Subcutaneous abdominal adipose tissue (tissue), 5 donors: Measurements from ENCODE around the gene DEGS1.

Source experiments
- H3K27ac ChIP-seq: one replicate; pipeline ENCODE4 v1.7.0; 2013; ENCODE audit warnings: low read depth, mild to moderate bottlenecking, inconsistent platforms, low read length, moderate library complexity
- H3K27me3 ChIP-seq, 5 donors: one replicate each; pipeline ENCODE4 v1.7.0; 2013; ENCODE audit warnings: low read length in 5 of 5, inconsistent platforms in 1 of 5; ENCODE audit not compliant: control insufficient read depth in 5 of 5, insufficient read depth in 4 of 5
- H3K36me3 ChIP-seq, 5 donors: one replicate each; pipeline ENCODE4 v1.7.0; 2013; ENCODE audit warnings: low read length in 5 of 5; ENCODE audit not compliant: control insufficient read depth in 5 of 5, insufficient read depth in 5 of 5
- H3K4me1 ChIP-seq, 5 donors: one replicate each; pipeline ENCODE4 v1.7.0; 2013; ENCODE audit warnings: low read length in 5 of 5, mild to moderate bottlenecking in 3 of 5, moderate library complexity in 1 of 5; ENCODE audit not compliant: control insufficient read depth in 5 of 5, insufficient read depth in 5 of 5
- H3K4me3 ChIP-seq, 5 donors: one replicate each; pipeline ENCODE4 v1.7.0; 2013; ENCODE audit warnings: low read length in 5 of 5, low read depth in 1 of 5
- H3K9ac ChIP-seq, 5 donors: one replicate each; pipeline ENCODE4 v1.7.0; 2013; ENCODE audit warnings: low read length in 5 of 5, mild to moderate bottlenecking in 4 of 5, moderate library complexity in 3 of 5
- H3K9me3 ChIP-seq, 5 donors: one replicate each; pipeline ENCODE4 v1.7.0; 2013; ENCODE audit warnings: low read length in 5 of 5; ENCODE audit not compliant: control insufficient read depth in 5 of 5
- donor health status: healthy.
- donor health status: healthy.
- donor health status: healthy.
- donor health status: healthy.
- donor health status: healthy.

Gene DEGS1

GRCh38 chr1:224162768-224163167, 20.3 kb upstream of the DEGS1 start:
- Histone ChIP-seq H3K4me3 (no peak overlapping the region), H3K27me3 (no peaks in the 10 kb centered on the region), H3K4me1 (no peaks in the 10 kb centered on the region), H3K27ac (no peak overlapping the region), H3K36me3 (peaks cover 18 to 35% (median 27%) of the 10 kb centered on the region in 5 donors), H3K9ac (no peak overlapping the region), H3K9me3 (no peaks in the 10 kb centered on the region)

GRCh38 chr1:224163311-224163710, 19.7 kb upstream of the DEGS1 start:
- Histone ChIP-seq H3K4me3 (no peak overlapping the region), H3K36me3 (peaks cover 13 to 30% (median 23%) of the 10 kb centered on the region in 5 donors), H3K27ac (no peak overlapping the region), H3K9me3 (no peaks in the 10 kb centered on the region), H3K4me1 (peaks cover 0 to 1% (median 0%) of the 10 kb centered on the region in 5 donors), H3K9ac (no peak overlapping the region), H3K27me3 (no peaks in the 10 kb centered on the region)

- peak overlapping the region; percentile 87 for H3K27ac ChIP-seq
- H3K36me3 ChIP-seq, result no peaks in the 10 kb centered on the region
- H3K4me3 ChIP-seq, result peak overlapping the region in 3 of 5 donors; percentile 14 to 32 (median 17)
- peak overlapping the region in 4 of 5 donors; percentile 12 to 44 (median 28) for H3K9ac ChIP-seq
- H3K4me1 ChIP-seq, result peaks cover 4 to 21% (median 18%) of the 10 kb centered on the region in 5 donors
- H3K27me3 ChIP-seq, result no peaks in the 10 kb centered on the region
- no peaks in the 10 kb centered on the region for H3K9me3 ChIP-seq
These were observed 14.1 kb upstream of the DEGS1 start for GRCh38 chr1:224168859-224169380.

- H3K27ac ChIP-seq, result peak overlapping the region; percentile 87
- H3K27me3 ChIP-seq, result no peaks in the 10 kb centered on the region
- peaks cover 4 to 21% (median 18%) of the 10 kb centered on the region in 5 donors for H3K4me1 ChIP-seq
These were observed 13.2 kb upstream of the DEGS1 start for GRCh38 chr1:224169718-224170270.

GRCh38 chr1:224170343-224170742, 12.7 kb upstream of the DEGS1 start:
- Histone ChIP-seq H3K4me1 (peaks cover 4 to 21% (median 18%) of the 10 kb centered on the region in 5 donors), H3K9ac (no peak overlapping the region), H3K4me3 (no peak overlapping the region), H3K9me3 (no peaks in the 10 kb centered on the region), H3K27me3 (no peaks in the 10 kb centered on the region), H3K27ac (peak overlapping the region; percentile 87), H3K36me3 (no peaks in the 10 kb centered on the region)

More at GRCh38 chr1:224169718-224170270, 13.2 kb upstream of the DEGS1 start:
- no peak overlapping the region for H3K4me3 ChIP-seq
- H3K9me3 ChIP-seq, result no peaks in the 10 kb centered on the region
- no peaks in the 10 kb centered on the region for H3K36me3 ChIP-seq
- no peak overlapping the region for H3K9ac ChIP-seq

GRCh38 chr1:224170748-224171478, 12.1 kb upstream of the DEGS1 start:
- Histone ChIP-seq H3K27ac (no peak overlapping the region), H3K36me3 (no peaks in the 10 kb centered on the region), H3K9ac (no peak overlapping the region), H3K4me1 (peaks cover 4 to 27% (median 21%) of the 10 kb centered on the region in 5 donors), H3K4me3 (no peak overlapping the region), H3K27me3 (no peaks in the 10 kb centered on the region), H3K9me3 (no peaks in the 10 kb centered on the region)

DNA sequence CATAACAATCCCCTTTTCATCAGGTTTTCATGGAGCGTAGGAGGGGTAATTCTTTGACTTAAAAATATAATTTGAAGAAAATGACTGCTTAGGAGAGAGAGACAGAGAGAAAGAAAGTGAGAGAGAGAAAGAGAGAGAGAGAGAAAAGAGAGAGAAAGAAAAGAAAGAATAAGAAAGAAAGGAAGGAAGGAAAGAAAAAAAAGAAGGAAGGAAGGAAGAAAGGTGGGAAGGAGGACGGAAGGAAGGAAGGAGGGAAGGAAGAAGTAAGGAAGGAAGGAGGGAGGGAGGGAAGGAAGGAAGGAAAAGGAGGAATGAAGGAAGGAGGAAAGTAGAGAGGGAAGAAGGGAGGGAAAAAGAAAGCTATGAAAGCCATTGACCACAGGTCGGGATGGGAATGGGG, 10.8 kb upstream of the DEGS1 start:
- H3K27ac ChIP-seq, result no peak overlapping the region
- no peaks in the 10 kb centered on the region for H3K9me3 ChIP-seq
- no peaks in the 10 kb centered on the region for H3K36me3 ChIP-seq
- no peaks in the 10 kb centered on the region for H3K27me3 ChIP-seq
- peaks cover 4 to 28% (median 22%) of the 10 kb centered on the region in 5 donors for H3K4me1 ChIP-seq
- no peak overlapping the region for H3K9ac ChIP-seq
- H3K4me3 ChIP-seq, result no peak overlapping the region

GRCh38 chr1:224173523-224173922, 9.5 kb upstream of the DEGS1 start:
- H3K27me3 ChIP-seq, result no peaks in the 10 kb centered on the region
- H3K9ac ChIP-seq, result no peak overlapping the region
- peaks cover 4 to 24% (median 21%) of the 10 kb centered on the region in 5 donors for H3K4me1 ChIP-seq
- no peaks in the 10 kb centered on the region for H3K9me3 ChIP-seq
- H3K27ac ChIP-seq, result no peak overlapping the region
- H3K36me3 ChIP-seq, result no peaks in the 10 kb centered on the region
- H3K4me3 ChIP-seq, result no peak overlapping the region

DNA sequence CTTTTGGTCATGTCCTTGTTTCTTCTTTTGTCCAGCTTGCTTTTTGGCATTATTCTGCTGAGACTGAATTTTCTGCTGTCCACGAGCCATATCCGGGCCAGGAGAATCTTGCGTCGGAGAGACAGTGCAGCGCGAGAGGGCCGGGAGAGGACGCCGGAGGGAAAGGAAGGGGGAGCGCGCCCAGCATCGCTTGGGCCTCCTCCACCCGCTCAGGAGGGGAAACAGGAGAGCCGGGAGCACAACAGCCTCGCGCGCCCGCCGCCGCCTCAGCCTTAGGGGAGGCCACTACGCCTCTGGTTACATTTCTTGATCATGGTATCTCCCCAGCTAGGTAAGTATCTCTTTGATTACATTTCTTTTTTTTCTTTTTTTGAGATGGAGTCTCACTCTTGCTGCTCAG, 7.4 kb upstream of the DEGS1 start:
- no peaks in the 10 kb centered on the region for H3K36me3 ChIP-seq
- H3K4me1 ChIP-seq, result peaks cover 0 to 7% (median 4%) of the 10 kb centered on the region in 5 donors
- H3K9ac ChIP-seq, result peak overlapping the region in 1 of 5 donors; percentile 21
- H3K27ac ChIP-seq, result no peak overlapping the region
- H3K9me3 ChIP-seq, result no peaks in the 10 kb centered on the region
- no peaks in the 10 kb centered on the region for H3K27me3 ChIP-seq
- H3K4me3 ChIP-seq, result peak overlapping the region in 2 of 5 donors; percentile 21 to 48

DNA sequence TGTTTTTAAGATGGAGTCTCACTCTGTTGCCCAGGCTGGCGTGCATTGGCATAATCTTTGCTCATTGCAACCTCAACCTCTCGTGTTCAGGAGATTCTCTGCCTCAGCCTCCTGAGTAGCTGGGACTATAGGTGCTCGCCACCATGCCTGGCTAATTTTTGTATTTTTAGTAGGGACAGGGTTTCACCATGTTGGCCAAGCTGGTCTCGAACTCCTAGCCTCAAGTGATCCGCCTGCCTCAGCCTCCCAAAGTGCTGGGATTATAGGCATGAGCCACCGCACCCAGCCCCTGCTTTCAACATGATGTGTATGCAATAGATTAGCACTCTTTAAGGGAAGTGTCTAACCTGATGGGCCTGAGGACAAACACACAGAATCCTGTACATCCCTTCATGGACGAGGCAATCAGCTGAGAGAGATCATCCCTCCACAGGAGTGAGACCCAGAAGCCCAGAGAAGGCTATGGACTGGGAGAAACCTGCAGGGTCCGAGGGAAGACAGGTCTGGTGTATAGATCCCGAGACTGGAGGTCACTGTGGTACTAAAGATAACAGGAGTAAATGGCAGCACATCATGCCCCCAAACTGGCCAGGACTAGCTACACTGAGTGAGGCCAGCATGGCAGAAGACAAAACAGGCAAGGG, 5.6 kb upstream of the DEGS1 start:
- no peak overlapping the region for H3K4me3 ChIP-seq
- no peaks in the 10 kb centered on the region for H3K27me3 ChIP-seq
- peaks cover 2 to 11% (median 4%) of the 10 kb centered on the region in 5 donors for H3K4me1 ChIP-seq
- H3K9ac ChIP-seq, result no peak overlapping the region
- H3K9me3 ChIP-seq, result no peaks in the 10 kb centered on the region
- no peaks in the 10 kb centered on the region for H3K36me3 ChIP-seq
- no peak overlapping the region for H3K27ac ChIP-seq
